PC-9 (cell line): Measurements from ENCODE around the gene RAP1GAP2. TPM values are rescaled to one million over a fixed set of nuclear protein-coding genes. Genes with fewer than 3 reads are reported as not detected.

ENCODE experiments used
- BruUV-seq: library from RNA; stranded (reverse); fragments of 400-500 nt; replicated peaks from 2 replicates; lab custom pipeline; 2021; lab: Mats Ljungman, UMichigan
- CTCF ChIA-PET: fragments of 300-600 bp; sonication (Branson Sonifier 250); formaldehyde crosslinking; loops from one replicate; lab custom pipeline; 2022; ENCODE audit warnings: antibody characterized with exemption; lab: Charles Lee
- POLR2A ChIA-PET: fragments of 300-600 bp; sonication (Branson Sonifier 250); formaldehyde crosslinking; loops from one replicate; lab custom pipeline; 2022; ENCODE audit warnings: antibody characterized with exemption; ENCODE audit not compliant: unreplicated experiment; lab: Charles Lee
- DNase-seq, 2 experiments: peaks; one replicate each; pipeline versions ENCODE4 v3.0.0 to v3.0.0-alpha.2; 2015 to 2022; ENCODE audit warnings: mixed read lengths in 1 of 2
- H2AFZ ChIP-seq: fragments of 200-600 bp; sonication (generic); 2 replicates; pipeline ENCODE4 v1.8.1; 2017; ENCODE audit warnings: antibody characterized with exemption
- H3F3A ChIP-seq: fragments of 200-600 bp; sonication (generic); 2 replicates; pipeline ENCODE4 v1.8.1; 2017; ENCODE audit warnings: antibody characterized with exemption, mild to moderate bottlenecking, low read depth; ENCODE audit not compliant: insufficient read depth
- H3K27ac ChIP-seq: fragments of 200-600 bp; sonication (generic); 2 replicates; pipeline ENCODE4 v1.6.1; 2016; ENCODE audit warnings: mixed run types
- H3K27me3 ChIP-seq: fragments of 200-600 bp; sonication (generic); 2 replicates; pipeline ENCODE4 v1.6.1; 2016; ENCODE audit warnings: low read depth, mixed run types; ENCODE audit not compliant: insufficient read depth
- H3K36me3 ChIP-seq: fragments of 200-600 bp; sonication (generic); 2 replicates; pipeline ENCODE4 v1.6.1; 2016; ENCODE audit warnings: low read depth, mixed run types
- H3K4me1 ChIP-seq: fragments of 200-600 bp; sonication (generic); replicated peaks from 2 replicates; pipeline ENCODE4 v1.6.1; 2016; ENCODE audit warnings: mixed run types; ENCODE audit not compliant: insufficient read depth
- H3K4me2 ChIP-seq: fragments of 200-600 bp; sonication (generic); 2 replicates; pipeline ENCODE4 v1.6.1; 2017; ENCODE audit warnings: mixed run types
- H3K4me3 ChIP-seq: fragments of 200-600 bp; sonication (generic); 2 replicates; pipeline ENCODE4 v1.6.1; 2016; ENCODE audit warnings: mixed run types
- H3K79me2 ChIP-seq: fragments of 200-600 bp; sonication (generic); 2 replicates; pipeline ENCODE4 v1.6.1; 2017; ENCODE audit warnings: low read depth, mixed run types
- H3K9me2 ChIP-seq: fragments of 200-600 bp; sonication (generic); 2 replicates; pipeline ENCODE4 v1.8.1; 2017; ENCODE audit warnings: mild to moderate bottlenecking; ENCODE audit not compliant: insufficient read depth
- H3K9me3 ChIP-seq: fragments of 200-600 bp; sonication (generic); 2 replicates; pipeline ENCODE4 v1.8.1; 2016; ENCODE audit warnings: low read depth; ENCODE audit not compliant: insufficient read depth
- H4K20me1 ChIP-seq: fragments of 200-600 bp; sonication (generic); 2 replicates; pipeline ENCODE4 v1.8.1; 2017; ENCODE audit not compliant: insufficient read depth
- EZH2 ChIP-seq: fragments of 200-600 bp; sonication (generic); IDR thresholded peaks from 2 replicates; pipeline ENCODE4 v1.8.0; 2017; ENCODE audit warnings: antibody characterized with exemption, low read depth
- intact Hi-C: fragments of 100-400 bp; cut with micrococcal nuclease; formaldehyde crosslinking; loops from one replicate; pipeline ENCODE4 v1.10.0; 2022; ENCODE audit not compliant: unreplicated experiment
- total RNA-seq: library from RNA; stranded (reverse); gene quantifications from 2 replicates; pipeline ENCODE4 v1.2.3, GENCODE V29; 2021
- TF ChIP-seq, protein P1 (sequence below): fragments of 200-600 bp; sonication (generic); conservative IDR thresholded peaks from 2 replicates; pipeline ENCODE4 v1.6.1; 2017; ENCODE audit warnings: mixed run types, antibody characterized with exemption, mild to moderate bottlenecking, moderate library complexity

The RAP1GAP2 gene
- total RNA-seq, 1 experiment from 2014 or later: 10.1 TPM

DNA sequence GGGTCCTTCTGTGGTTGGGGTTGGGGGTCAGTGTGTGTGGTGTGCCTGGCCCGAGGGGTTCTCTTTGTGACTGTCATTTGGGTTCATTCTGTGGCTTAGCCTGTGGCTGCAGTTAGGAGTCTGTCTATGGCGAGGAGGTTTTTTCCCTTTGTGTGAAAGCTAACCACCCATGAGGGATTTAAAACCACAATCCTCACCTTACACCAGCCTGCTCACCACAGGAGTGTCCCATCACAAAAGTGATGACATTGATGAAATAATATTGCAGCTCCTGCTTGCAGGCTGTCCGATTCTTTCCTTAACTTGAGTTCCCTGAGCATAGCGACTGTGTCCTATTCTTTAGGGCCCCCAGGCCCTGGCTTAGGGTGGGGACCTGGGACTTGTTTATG is 113.6 kb downstream of the RAP1GAP2 start:
- H3K4me2 ChIP-seq: no peak overlapping the region
- no peaks in the 10 kb centered on the region for H3K4me1 ChIP-seq
- intact Hi-C loops: no loop called here
- H3F3A ChIP-seq: no peaks in the 10 kb centered on the region
- TF ChIP-seq EZH2: no peak
- TF ChIP-seq, protein P1, sequence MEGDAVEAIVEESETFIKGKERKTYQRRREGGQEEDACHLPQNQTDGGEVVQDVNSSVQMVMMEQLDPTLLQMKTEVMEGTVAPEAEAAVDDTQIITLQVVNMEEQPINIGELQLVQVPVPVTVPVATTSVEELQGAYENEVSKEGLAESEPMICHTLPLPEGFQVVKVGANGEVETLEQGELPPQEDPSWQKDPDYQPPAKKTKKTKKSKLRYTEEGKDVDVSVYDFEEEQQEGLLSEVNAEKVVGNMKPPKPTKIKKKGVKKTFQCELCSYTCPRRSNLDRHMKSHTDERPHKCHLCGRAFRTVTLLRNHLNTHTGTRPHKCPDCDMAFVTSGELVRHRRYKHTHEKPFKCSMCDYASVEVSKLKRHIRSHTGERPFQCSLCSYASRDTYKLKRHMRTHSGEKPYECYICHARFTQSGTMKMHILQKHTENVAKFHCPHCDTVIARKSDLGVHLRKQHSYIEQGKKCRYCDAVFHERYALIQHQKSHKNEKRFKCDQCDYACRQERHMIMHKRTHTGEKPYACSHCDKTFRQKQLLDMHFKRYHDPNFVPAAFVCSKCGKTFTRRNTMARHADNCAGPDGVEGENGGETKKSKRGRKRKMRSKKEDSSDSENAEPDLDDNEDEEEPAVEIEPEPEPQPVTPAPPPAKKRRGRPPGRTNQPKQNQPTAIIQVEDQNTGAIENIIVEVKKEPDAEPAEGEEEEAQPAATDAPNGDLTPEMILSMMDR: no peak
- H3K36me3 ChIP-seq: no peaks in the 10 kb centered on the region
- no peaks in the 10 kb centered on the region; the same call in 1 of the 2 replicates for H4K20me1 ChIP-seq
- ChIA-PET POLR2A (no interaction called here), CTCF (no interaction called here)
- BruUV-seq: no TSS peak
- no peaks in the 10 kb centered on the region for H3K27me3 ChIP-seq
- no peak overlapping the region for H3K4me3 ChIP-seq
- no peak overlapping the region for H2AFZ ChIP-seq
- H3K9me2 ChIP-seq: no peaks in the 10 kb centered on the region
- peaks cover 3% of the 10 kb centered on the region; the same call in 1 of the 2 replicates for H3K9me3 ChIP-seq
- DNase-seq: no peak
- H3K27ac ChIP-seq: no peak overlapping the region
- no peaks in the 10 kb centered on the region for H3K79me2 ChIP-seq

DNA sequence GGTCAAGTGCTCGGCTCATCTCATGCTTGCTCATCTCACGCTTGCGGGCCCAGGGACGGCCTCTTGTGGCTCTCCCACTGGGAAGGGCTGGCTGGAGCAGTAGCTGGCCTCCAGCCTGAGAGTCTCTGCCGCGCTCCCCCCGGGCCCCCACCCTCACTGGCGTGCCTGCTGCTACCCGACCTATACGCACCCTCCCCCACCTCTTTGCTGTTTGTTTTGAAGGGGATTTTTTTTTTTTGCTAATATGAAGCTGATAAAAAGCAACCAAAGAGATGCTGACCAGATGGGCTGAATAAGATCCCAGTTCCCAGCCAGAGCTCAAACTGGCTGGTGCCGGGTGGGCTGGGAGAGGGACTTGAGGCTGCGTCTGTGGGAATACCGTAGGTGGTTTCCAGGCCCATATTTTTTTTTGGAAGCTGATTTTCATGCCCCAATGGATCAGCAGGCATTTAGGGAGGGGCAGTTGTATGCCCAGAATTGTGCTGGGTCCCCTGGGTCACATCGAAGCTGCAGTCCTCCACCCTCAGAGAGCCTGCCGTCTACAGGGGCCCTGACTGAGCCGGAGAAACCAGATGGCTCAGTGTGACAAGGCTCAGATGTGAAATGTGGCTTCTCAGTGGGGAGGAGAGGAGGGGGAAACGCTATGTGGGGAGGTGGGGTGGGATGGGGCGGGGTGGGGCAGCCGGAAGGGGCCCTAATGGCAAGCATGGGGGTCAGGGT is 115.0 kb downstream of the RAP1GAP2 start:
- TF ChIP-seq, protein P1: no peak
- no peak for TF ChIP-seq EZH2

DNA sequence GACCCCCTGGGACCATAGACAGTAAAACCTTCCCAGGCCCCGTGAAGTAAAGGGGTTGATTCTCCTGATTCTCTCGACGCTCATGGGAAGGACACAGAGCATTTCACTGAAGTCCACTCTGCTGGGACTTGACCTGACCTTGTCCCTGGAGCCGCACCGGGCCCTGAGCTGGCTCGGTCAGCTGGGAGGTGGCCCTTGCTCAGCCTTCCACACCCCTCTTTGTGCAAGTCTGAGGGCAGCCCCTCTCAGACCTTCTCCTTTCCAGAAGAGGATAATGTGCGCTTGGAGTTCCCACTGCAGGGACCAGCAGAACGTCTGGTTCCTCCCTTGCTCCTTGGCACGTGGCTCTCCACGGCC is 115.5 kb downstream of the RAP1GAP2 start:
- H3K9me3 ChIP-seq: peaks cover 3% of the 10 kb centered on the region; the same call in 1 of the 2 replicates
- no peaks in the 10 kb centered on the region; the same call in 1 of the 2 replicates for H4K20me1 ChIP-seq
- H3K4me3 ChIP-seq: no peak overlapping the region
- no peaks in the 10 kb centered on the region for H3K27me3 ChIP-seq
- H3K27ac ChIP-seq: no peak overlapping the region
- H3K9me2 ChIP-seq: no peaks in the 10 kb centered on the region
- CTCF ChIA-PET: no interaction called here
- H3K4me1 ChIP-seq: no peaks in the 10 kb centered on the region
- no peak for TF ChIP-seq EZH2
- TF ChIP-seq, protein P1: no peak
- no peak overlapping the region for H3K4me2 ChIP-seq
- no peak for DNase-seq
- intact Hi-C loops: no loop called here
- H3K36me3 ChIP-seq: no peaks in the 10 kb centered on the region
- H2AFZ ChIP-seq: no peak overlapping the region
- H3F3A ChIP-seq: no peaks in the 10 kb centered on the region
- H3K79me2 ChIP-seq: no peaks in the 10 kb centered on the region
- BruUV-seq: no TSS peak
- POLR2A ChIA-PET: no interaction called here

More for the DNA sequence above, 115.0 kb downstream of the RAP1GAP2 start:
- Histone ChIP-seq H2AFZ (no peak overlapping the region), H3F3A (no peaks in the 10 kb centered on the region), H4K20me1 (no peaks in the 10 kb centered on the region; the same call in 1 of the 2 replicates), H3K4me1 (no peaks in the 10 kb centered on the region), H3K4me2 (no peak overlapping the region), H3K9me2 (no peaks in the 10 kb centered on the region), H3K27ac (no peak overlapping the region), H3K27me3 (no peaks in the 10 kb centered on the region), H3K79me2 (no peaks in the 10 kb centered on the region), H3K36me3 (no peaks in the 10 kb centered on the region), H3K9me3 (peaks cover 3% of the 10 kb centered on the region; the same call in 1 of the 2 replicates), H3K4me3 (no peak overlapping the region)
- POLR2A ChIA-PET: no interaction called here
- no peak for DNase-seq
- intact Hi-C loops: no loop called here
- CTCF ChIA-PET: no interaction called here
- BruUV-seq: no TSS peak
